ENCODE results near the gene PAK2. TPM values are rescaled to one million over a fixed set of nuclear protein-coding genes. Genes with fewer than 3 reads are reported as not detected.
"Not testable (repeated sequence)": the region's sequence is repeated elsewhere in the genome, so short reads cannot be mapped to it uniquely, and the experiment has no call there.

PAK2 gene
- total RNA-seq, 2 experiments from 2014 or later, result 57.6 to 82.2 TPM

DNA sequence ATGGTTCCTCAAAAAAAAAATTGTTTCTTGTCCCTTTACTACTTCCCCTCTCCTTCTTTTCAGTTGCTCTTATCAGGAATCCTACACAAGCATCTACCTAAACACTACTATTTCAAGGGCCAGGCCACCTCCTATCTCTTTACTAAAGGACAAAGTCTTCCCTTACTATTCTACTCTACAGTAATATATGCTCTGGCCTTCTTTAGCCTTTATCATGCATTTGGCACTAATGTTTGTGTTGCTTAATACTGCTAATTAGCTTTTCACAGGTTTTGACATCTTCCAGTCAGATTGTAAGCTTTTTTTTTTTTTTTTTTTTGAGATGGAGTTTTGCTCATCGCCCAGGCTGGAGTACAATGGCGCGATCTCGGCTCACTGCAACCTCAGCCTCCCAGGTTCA, 32.9 kb upstream of the PAK2 start:
- ChIA-PET CTCF (interaction anchor here (0.7 to 1.1 kb wide), 3 partner anchors 16 to 176 kb away, joined by 3 to 4 read pairs (median 4); no protein-coding TSS in a partner anchor), POLR2A (no interaction called here)
- H3K9me3 Mint-ChIP-seq (ENCODE audit: low read depth), result no peaks in the 10 kb centered on the region
- H3K27me3 Mint-ChIP-seq, result no peaks in the 10 kb centered on the region
- H3K4me1 Mint-ChIP-seq, result peaks cover 12% of the 10 kb centered on the region
- ATAC-seq (no peak), DNase-seq (no peak)
- peaks cover 9% of the 10 kb centered on the region for H3K36me3 Mint-ChIP-seq (ENCODE audit: low read depth)
- no peak overlapping the region for H3K4me3 Mint-ChIP-seq
- intact Hi-C loops (cut with DNase I, micrococcal nuclease), result no loop called here
- H3K27ac Mint-ChIP-seq, result no peak overlapping the region

DNA sequence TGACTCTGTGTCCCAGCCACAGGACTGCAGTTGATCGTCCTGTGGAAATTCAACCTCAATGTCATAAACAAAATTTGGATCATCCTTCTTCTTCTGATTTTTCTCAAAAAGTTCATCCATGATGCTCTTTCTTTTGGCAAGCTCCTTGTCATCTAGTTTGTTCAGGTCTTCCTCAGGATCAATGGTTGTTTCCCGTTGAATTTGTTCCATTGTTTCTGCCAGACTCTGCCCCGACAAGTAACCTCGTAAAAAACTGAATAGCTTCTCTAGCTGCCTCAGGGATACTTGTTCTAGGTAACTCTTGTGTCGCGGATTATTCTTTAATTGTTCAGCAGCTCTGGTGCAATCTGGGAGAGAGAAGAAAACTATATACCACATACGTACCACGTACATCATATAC, 32.1 kb upstream of the PAK2 start:
- ChIA-PET CTCF (interaction anchor here (0.6 to 1.5 kb wide), 6 partner anchors 17 to 130 kb away, joined by 3 to 5 read pairs (median 4); no protein-coding TSS in a partner anchor), POLR2A (no interaction called here)
- H3K27ac Mint-ChIP-seq, result no peak overlapping the region
- H3K27me3 Mint-ChIP-seq, result no peaks in the 10 kb centered on the region
- peaks cover 13% of the 10 kb centered on the region for H3K4me1 Mint-ChIP-seq
- intact Hi-C loops (cut with DNase I, micrococcal nuclease), result no loop called here
- no peak for DNase-seq
- H3K9me3 Mint-ChIP-seq (ENCODE audit: low read depth), result no peaks in the 10 kb centered on the region
- H3K4me3 Mint-ChIP-seq, result no peak overlapping the region
- ATAC-seq, result no peak
- peaks cover 9% of the 10 kb centered on the region for H3K36me3 Mint-ChIP-seq (ENCODE audit: low read depth)

DNA sequence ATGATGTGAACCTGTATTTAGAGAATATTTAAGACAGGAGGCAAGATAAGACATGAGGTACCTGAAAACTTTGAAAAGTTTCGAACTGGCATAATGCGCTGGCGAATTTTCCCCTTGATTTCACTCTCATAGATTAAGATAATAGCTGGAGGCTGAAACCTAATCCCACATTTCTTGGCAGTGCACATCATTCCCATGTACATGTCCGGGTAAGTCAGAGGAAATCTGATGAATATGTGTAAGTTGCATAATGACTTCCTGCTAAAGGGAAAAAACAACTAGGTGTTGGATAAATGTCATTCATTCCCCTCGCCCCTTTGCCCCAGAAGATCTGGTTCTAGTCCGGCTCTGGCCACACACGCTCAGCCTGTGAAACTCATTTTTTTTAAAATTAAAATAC, 31.2 kb upstream of the PAK2 start:
- CTCF ChIA-PET, result interaction anchor here (1.2 to 1.5 kb wide), 2 partner anchors 23 to 33 kb away, joined by 3 to 5 read pairs; no protein-coding TSS in a partner anchor
- H3K4me1 Mint-ChIP-seq, result peaks cover 19% of the 10 kb centered on the region
- intact Hi-C loops (cut with DNase I, micrococcal nuclease), result no loop called here
- H3K4me3 Mint-ChIP-seq, result no peak overlapping the region
- no peaks in the 10 kb centered on the region for H3K27me3 Mint-ChIP-seq
- H3K9me3 Mint-ChIP-seq (ENCODE audit: low read depth), result no peaks in the 10 kb centered on the region
- POLR2A ChIA-PET, result interaction anchor here (0.7 kb wide), 1 partner anchor 481 kb away, joined by 4 read pairs; no protein-coding TSS in a partner anchor
- no peak for ATAC-seq
- H3K36me3 Mint-ChIP-seq (ENCODE audit: low read depth), result peaks cover 9% of the 10 kb centered on the region
- no peak for DNase-seq
- no peak overlapping the region for H3K27ac Mint-ChIP-seq

DNA sequence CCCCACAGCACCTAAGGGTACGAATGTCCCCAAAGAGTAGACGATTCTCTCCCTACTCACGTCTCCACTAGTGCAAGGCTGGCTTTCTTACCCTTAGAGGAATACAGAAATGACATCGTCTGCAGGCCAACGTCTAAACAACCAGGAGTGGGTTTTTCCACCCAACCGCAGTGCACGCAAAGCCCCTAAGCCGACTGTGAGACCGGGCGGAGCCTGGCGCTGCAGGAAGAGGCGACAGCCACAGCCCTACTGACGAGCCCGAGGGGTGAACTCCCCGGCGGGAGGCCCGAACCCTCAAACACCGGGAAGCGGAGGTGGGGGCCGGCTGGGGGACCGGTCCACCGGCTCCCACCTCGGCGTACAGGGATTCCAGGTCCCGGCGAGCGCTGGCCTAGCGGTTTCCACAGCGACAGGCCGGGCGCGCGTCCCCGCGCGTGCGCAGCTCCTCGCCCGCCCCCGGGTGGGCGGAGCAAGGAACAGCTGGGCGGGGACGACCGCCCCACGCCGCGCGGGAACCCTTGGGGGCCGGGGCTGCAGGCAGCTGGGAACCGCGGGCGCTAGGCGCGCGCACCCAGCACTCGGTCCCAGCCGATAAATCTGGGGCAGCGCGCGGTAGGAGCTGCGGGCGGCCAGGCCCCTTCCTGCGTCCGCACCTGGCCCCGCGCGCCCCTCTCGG, 27.7 kb upstream of the PAK2 start, which contains the start of the genes CEP19 and PIGX:
Gene CEP19 (minus strand): TSS at position 413 of the 676 bp plus-strand sequence. CDS start 3,593 bp downstream, outside the sequence.
Gene PIGX (plus strand): TSS at position 540 of the 676 bp plus-strand sequence.
- Mint-ChIP-seq H3K9me3 (ENCODE audit: low read depth) (no peaks in the 10 kb centered on the region), H3K27ac (peak within 1 kb of the TSS; percentile 96), H3K36me3 (ENCODE audit: low read depth) (peaks cover 9% of the 10 kb centered on the region), H3K27me3 (no peaks in the 10 kb centered on the region), H3K4me1 (peaks cover 33% of the 10 kb centered on the region), H3K4me3 (peak within 1 kb of the TSS; percentile 83)
- ATAC-seq, result peak; percentile 87
- CTCF ChIA-PET, result interaction anchor here (0.6 to 0.9 kb wide), 4 partner anchors 16 to 70 kb away, joined by 3 to 4 read pairs (median 3); no protein-coding TSS in a partner anchor
- POLR2A ChIA-PET, result interaction anchor here (0.7 to 2.5 kb wide), 4 partner anchors 18 to 493 kb away, joined by 3 to 10 read pairs (median 4); partner anchors contain the start of genes FBXO45, PAK2 and WDR53
- intact Hi-C loops (cut with DNase I, micrococcal nuclease), result loop anchor here (1.0 to 5.0 kb wide), 14 partner anchors 15 to 1080 kb away; partner anchors contain the start of genes PAK2 (in 2 of the 2), FBXO45 (in 1 of the 2), LRCH3 (in 1 of the 2) and NCBP2 (in 1 of the 2)
- peak; percentile 94 for DNase-seq

DNA sequence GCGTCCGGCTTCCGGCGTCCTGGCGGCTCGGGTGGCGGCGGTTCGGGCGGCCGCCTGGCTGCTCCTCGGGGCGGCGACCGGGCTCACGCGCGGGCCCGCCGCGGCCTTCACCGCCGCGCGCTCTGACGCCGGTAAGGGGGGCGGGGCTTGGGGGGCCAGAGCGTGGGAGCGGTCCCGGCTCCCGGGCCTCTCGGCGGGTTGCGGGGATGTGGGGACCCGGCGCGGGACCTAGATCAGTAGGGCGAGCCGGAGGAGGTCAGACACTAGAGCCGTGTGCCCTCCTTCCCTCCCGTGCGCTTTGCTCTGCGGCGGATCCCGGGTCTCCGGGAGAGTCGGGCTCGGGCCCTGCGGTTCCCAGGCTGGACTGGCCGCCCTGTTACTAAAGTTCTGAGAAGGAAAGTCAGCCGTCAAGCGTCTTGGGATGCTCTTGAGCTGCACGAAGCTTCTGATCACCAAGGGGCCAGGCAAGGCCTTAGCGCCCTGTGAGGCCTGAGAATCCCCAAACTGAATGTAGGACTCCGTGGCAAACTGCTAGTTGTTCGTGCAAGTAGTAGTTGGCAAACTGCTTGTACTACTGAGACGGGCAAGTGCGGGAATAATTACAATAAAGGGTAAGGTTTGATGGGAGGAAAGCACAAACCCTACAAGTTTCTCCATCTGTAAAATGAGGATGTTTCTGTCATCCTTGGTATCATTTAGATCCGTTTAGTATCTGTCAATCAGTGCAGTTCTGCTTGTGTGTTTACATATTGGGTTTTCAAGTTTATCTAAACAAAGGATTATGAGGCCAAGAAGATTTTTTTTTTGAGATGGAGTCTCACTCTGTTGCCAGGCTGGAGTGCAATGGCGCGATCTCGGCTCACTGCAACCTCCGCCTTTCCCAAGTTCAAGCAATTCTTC, 26.9 kb upstream of the PAK2 start:
- CTCF ChIA-PET, result interaction anchor here (0.7 to 1.0 kb wide), 4 partner anchors 27 to 103 kb away, joined by 3 to 4 read pairs (median 4); no protein-coding TSS in a partner anchor
- peaks cover 4% of the 10 kb centered on the region for H3K36me3 Mint-ChIP-seq (ENCODE audit: low read depth)
- peak overlapping the region; percentile 83 for H3K27ac Mint-ChIP-seq
- H3K4me1 Mint-ChIP-seq, result peaks cover 33% of the 10 kb centered on the region
- H3K4me3 Mint-ChIP-seq, result peak overlapping the region; percentile 79
- ATAC-seq, result peak; percentile 37
- intact Hi-C loops (cut with DNase I, micrococcal nuclease), result loop anchor here (1.0 to 5.0 kb wide), 13 partner anchors 15 to 1080 kb away; partner anchors contain the start of genes PAK2 (in 2 of the 2), FBXO45 (in 1 of the 2), LRCH3 (in 1 of the 2) and NCBP2 (in 1 of the 2)
- peak; percentile 77 for DNase-seq
- H3K9me3 Mint-ChIP-seq (ENCODE audit: low read depth), result no peaks in the 10 kb centered on the region
- POLR2A ChIA-PET, result interaction anchor here (0.7 to 2.5 kb wide), 4 partner anchors 19 to 494 kb away, joined by 3 to 10 read pairs (median 4); partner anchors contain the start of genes FBXO45, PAK2 and WDR53
- no peaks in the 10 kb centered on the region for H3K27me3 Mint-ChIP-seq

DNA sequence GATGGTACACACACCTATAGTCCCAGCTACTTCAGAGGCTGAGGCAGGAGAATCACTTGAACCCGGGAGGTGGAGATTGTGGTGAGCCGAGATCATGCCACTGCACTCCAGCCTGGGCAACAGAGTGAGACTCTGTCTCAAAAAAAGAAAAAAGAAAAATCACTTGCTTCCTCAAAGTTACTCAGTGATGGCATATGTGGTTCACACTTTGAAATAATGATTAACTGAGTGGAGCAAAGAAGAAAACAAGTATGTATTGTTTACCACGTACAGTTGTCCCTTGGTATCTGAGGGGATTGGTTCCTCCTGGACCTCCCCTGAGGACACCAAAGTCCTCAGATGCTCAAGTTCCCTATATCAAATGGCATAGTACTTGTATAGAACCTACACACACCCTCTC, 22.5 kb upstream of the PAK2 start:
- DNase-seq; H3K27ac Mint-ChIP-seq; H3K9me3 Mint-ChIP-seq (ENCODE audit: low read depth); POLR2A ChIA-PET; H3K27me3 Mint-ChIP-seq; ATAC-seq; intact Hi-C loops (cut with DNase I, micrococcal nuclease); H3K4me3 Mint-ChIP-seq: not testable (repeated sequence)
- H3K4me1 Mint-ChIP-seq, result peaks cover 20% of the 10 kb centered on the region
- H3K36me3 Mint-ChIP-seq (ENCODE audit: low read depth), result peaks cover 30% of the 10 kb centered on the region
- CTCF ChIA-PET, result interaction anchor here (0.9 to 1.1 kb wide), 2 partner anchors 9 to 147 kb away, joined by 3 to 4 read pairs; no protein-coding TSS in a partner anchor

DNA sequence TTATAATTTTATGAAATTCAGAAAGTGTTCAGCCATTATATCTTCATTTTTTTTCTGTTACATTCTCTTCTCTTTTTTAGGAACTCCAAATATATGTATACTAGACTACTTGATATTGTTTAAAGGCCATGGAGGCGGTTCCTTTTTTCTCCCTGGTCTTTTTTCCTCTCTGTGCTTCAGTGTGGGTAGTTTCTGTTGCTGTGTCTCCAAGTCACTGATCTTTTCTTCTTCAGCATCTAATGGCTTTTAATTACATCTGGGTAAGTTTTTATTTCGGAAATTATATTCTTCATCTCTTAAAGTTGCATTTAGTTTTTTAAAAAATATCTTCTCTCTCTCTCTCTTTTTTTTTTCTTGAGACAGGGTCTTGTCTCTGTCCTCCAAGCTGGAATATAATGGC, 18.6 kb upstream of the PAK2 start:
- POLR2A ChIA-PET, result no interaction called here
- H3K4me1 Mint-ChIP-seq, result peaks cover 1% of the 10 kb centered on the region
- H3K27ac Mint-ChIP-seq, result no peak overlapping the region
- H3K36me3 Mint-ChIP-seq (ENCODE audit: low read depth), result peaks cover 39% of the 10 kb centered on the region
- DNase-seq (no peak), ATAC-seq (no peak)
- H3K27me3 Mint-ChIP-seq, result no peaks in the 10 kb centered on the region
- peaks cover 4% of the 10 kb centered on the region for H3K9me3 Mint-ChIP-seq (ENCODE audit: low read depth)
- no peak overlapping the region for H3K4me3 Mint-ChIP-seq
- CTCF ChIA-PET, result no interaction called here
- intact Hi-C loops (cut with DNase I, micrococcal nuclease), result no loop called here

DNA sequence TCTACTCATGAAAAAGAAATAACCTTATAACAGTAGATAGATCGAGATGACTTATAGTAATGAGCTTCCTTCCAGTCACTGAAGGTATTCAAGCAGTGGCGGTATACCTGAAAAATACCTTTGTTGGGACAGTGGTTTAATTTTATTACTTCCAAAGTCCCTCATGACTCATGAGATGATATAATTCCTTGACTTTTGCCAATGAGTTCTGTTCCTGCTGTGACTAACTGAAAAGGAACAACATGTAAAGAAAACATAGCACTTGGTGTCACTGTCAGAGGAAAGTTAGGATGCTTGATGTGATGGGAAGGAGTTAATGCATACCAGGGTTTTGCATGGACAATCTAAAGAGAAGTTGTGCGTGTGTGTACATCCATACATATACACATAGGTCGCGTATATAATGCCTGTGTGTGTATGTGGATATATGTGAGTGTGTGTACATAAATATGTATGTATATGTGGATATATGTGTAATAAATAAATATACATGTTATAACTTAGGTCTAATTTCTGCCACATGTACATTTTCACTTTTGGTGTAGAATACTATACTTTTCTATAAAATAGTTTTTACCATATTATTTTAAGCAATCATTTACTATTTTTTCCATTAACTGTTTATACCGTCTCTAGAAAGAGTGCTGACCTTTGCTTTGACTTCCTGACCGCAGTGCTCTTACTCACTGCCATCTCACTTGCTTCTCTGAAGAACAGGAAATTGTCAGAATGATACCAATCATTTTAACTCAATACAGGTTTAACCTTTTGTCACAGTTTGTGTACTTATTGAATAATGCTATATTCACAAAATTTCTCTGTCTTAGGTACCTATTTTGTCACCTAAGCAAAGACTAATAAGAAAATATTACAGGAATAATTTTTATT, 12.6 kb upstream of the PAK2 start:
- Mint-ChIP-seq H3K27me3 (no peaks in the 10 kb centered on the region), H3K36me3 (ENCODE audit: low read depth) (peaks cover 29% of the 10 kb centered on the region), H3K9me3 (ENCODE audit: low read depth) (no peaks in the 10 kb centered on the region), H3K4me1 (peaks cover 16% of the 10 kb centered on the region), H3K4me3 (no peak overlapping the region), H3K27ac (peak overlapping the region; percentile 21)
- POLR2A ChIA-PET, result interaction anchor here (1.0 kb wide), 1 partner anchor 12 kb away, joined by 3 read pairs; the partner anchor contains the start of gene PAK2
- DNase-seq (peak; percentile 54), ATAC-seq (peak; percentile 98)
- intact Hi-C loops (cut with DNase I, micrococcal nuclease), result loop anchor here in 1 of 2 experiments (1.0 kb wide), 1 partner anchor 15 kb away; the partner anchor contains the start of genes CEP19 and PIGX
- CTCF ChIA-PET, result interaction anchor here (1.2 to 1.4 kb wide), 2 partner anchors 10 to 20 kb away, joined by 3 to 4 read pairs; no protein-coding TSS in a partner anchor

DNA sequence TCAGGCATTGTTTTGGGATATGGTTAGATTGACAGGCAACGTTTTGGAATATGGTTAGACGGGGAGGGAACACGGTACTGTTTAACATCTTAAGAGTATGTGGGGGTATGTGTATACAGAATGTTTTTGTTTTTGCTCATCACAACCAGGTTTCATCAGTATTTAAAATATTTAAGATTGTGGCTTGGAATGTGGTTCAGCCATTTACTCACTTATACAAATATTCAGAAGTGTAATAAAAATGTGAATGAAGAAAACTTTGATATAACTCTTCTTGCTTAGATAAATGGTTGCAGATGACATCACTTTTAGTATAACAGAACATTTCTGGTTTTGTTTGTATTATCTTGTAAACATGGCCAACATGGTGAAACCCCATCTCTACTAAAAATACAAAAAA, 3.9 kb upstream of the PAK2 start:
- ChIA-PET CTCF (no interaction called here), POLR2A (no interaction called here)
- H3K36me3 Mint-ChIP-seq (ENCODE audit: low read depth), result peaks cover 18% of the 10 kb centered on the region
- no peak overlapping the region for H3K27ac Mint-ChIP-seq
- peaks cover 6% of the 10 kb centered on the region for H3K4me1 Mint-ChIP-seq
- intact Hi-C loops (cut with DNase I, micrococcal nuclease), result no loop called here
- H3K27me3 Mint-ChIP-seq, result no peaks in the 10 kb centered on the region
- no peak overlapping the region for H3K4me3 Mint-ChIP-seq
- peaks cover 3% of the 10 kb centered on the region for H3K9me3 Mint-ChIP-seq (ENCODE audit: low read depth)
- no peak for ATAC-seq
- no peak for DNase-seq

DNA sequence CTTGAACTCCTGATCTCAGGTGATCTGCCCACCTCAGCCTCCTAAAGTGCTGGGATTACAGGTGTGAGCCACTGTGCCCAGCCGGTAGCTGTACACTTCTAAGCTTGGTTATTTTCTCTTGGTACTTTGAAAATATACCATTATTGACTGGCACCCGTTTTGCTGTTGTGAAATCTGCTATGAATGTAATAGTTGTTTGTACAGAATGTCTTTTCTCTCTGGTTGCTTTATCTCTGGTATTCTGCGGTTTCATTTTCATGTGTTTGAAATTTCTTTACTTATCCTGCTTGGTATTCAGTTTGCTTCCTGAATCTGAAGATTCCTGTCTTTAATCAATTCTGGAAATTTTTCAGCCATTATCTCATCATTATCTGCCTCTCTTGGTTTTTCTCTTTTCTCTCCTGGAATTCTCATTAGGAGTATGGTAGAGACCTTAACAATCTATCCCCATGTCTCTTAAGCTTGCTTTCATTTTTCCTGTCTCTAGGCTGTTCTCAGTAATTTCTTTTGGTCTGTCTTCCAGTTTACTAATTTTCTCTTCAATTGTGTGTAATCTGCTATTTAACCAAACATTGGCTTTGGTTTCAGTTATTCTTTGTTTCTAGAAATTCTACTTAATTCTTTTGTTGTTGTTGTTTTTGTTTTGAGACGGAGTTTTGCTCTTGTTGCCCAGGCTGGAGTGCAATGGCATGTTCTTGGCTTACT, 2.8 kb upstream of the PAK2 start:
- Mint-ChIP-seq H3K9me3 (ENCODE audit: low read depth) (peaks cover 3% of the 10 kb centered on the region), H3K4me3 (no peak overlapping the region), H3K27me3 (no peaks in the 10 kb centered on the region), H3K27ac (no peak overlapping the region), H3K36me3 (ENCODE audit: low read depth) (peaks cover 24% of the 10 kb centered on the region), H3K4me1 (peaks cover 10% of the 10 kb centered on the region)
- DNase-seq (no peak), ATAC-seq (no peak)
- ChIA-PET POLR2A (no interaction called here), CTCF (no interaction called here)
- intact Hi-C loops (cut with DNase I, micrococcal nuclease), result no loop called here
